GM12801 (cell line): ENCODE data around the gene ELF4.

Experiments
- CTCF ChIP-seq: IDR thresholded peaks from one replicate; pipeline ENCODE4 v1.5.1; 2011; ENCODE audit warnings: control low read depth; ENCODE audit not compliant: insufficient read length; ENCODE audit errors: extremely low read depth

Gene ELF4

DNA sequence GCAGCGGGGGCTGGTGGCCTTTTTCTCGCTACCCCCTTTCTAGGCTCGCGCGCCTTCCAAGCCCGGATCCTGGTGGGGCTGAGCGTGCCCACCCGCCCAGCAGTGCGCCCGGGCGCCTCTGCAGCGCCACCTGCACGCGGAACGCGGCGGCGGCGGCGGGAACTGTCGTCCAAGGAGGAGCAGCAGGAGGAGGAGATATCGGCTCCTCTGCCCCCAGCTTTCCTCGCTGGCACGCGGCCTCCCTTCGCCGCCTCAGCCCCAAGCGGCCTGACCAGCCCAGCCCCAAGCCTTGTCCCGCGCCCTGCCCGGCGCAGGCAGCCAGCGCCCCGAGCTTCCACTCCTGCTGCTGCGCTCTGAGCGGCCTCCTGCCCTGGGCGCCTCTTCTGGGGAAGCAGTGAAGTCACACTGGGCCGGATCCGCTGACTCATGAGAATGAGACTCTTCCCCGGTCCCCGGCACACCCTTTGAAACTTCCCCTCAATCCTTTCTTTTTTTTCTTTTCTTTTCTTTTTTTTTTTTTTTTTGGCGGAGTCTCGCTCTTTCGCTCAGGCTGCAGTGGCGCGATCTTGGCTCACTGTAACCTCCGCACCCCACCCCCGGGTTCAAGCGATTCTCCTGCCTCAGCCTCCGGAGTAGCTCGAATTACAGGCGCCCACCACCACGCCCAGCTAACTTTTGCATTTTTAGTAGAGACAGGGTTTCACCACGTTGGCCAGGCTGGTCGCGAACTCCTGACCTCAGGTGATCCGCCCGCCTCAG, 10.6 kb upstream of the ELF4 start:
- no peak for TF ChIP-seq CTCF

GRCh38 chrX:130120321-130120731, 10.0 kb upstream of the ELF4 start:
- TF ChIP-seq CTCF, result no peak

DNA sequence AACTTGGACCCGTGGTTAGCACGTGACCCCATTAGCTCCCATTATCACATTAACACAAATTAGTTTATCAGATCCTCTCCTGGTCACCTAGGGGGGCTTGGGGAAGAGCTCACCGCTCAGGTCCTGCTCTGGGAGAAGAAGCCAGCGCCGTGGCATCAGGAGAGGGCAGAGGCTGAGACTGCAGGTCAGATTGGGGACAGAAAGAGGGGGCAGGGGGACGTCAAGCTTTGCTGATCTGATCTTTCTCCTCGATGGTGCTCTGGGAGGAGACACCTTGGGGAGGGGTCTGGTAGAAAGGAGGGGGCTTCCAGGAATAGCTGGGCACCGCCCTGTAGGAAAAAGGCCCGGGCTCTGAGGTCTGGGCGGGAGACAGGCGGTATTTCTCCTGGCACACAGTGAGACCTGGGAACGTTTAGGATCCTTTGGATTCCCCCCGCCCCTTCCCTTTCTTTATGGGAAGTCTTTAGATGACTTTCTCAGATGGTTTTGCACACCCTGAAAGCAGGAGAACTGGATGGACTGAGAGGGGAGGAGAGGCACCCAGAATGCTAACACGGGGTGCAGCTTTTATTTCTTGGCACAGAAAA, 9.1 kb upstream of the ELF4 start:
- TF ChIP-seq CTCF, result no peak

- no peak for TF ChIP-seq CTCF
Measured at GRCh38 chrX:130118441-130119311, 8.4 kb upstream of the ELF4 start.

GRCh38 chrX:130117166-130117565, 6.9 kb upstream of the ELF4 start:
- no peak for TF ChIP-seq CTCF

- TF ChIP-seq CTCF, result no peak
Measured at GRCh38 chrX:130114141-130114588, 3.9 kb upstream of the ELF4 start.

- TF ChIP-seq CTCF, result no peak
Measured at GRCh38 chrX:130111220-130112154, 1.2 kb upstream of the ELF4 start.
